Measurements from ENCODE around the gene CRTAC1.

Gene CRTAC1

GRCh38 chr10:97827702-97828291 is 202.6 kb downstream of the CRTAC1 start:
- no peak for DNase-seq

- DNase-seq, result no peak
These were observed 203.5 kb downstream of the CRTAC1 start for GRCh38 chr10:97826892-97827291.

GRCh38 chr10:97825020-97825760 is 205.2 kb downstream of the CRTAC1 start:
- peak; percentile 67 for DNase-seq

- no peak for DNase-seq
These were observed 206.7 kb downstream of the CRTAC1 start for GRCh38 chr10:97823734-97824133.

- DNase-seq, result no peak
These were observed 208.1 kb downstream of the CRTAC1 start for GRCh38 chr10:97822261-97822687.

- DNase-seq, result no peak
These were observed 208.9 kb downstream of the CRTAC1 start for GRCh38 chr10:97821308-97822038.

GRCh38 chr10:97820096-97820704 is 210.2 kb downstream of the CRTAC1 start:
- no peak for DNase-seq

- no peak for DNase-seq
These were observed 211.8 kb downstream of the CRTAC1 start for GRCh38 chr10:97818572-97818971.

- no peak for DNase-seq
These were observed 213.8 kb downstream of the CRTAC1 start for GRCh38 chr10:97816609-97817008.
